GM12801 (cell line): ENCODE results near the gene GRAMD2B.

Source experiments
- CTCF ChIP-seq: IDR thresholded peaks from one replicate; pipeline ENCODE4 v1.5.1; 2011; ENCODE audit warnings: control low read depth; ENCODE audit not compliant: insufficient read length; ENCODE audit errors: extremely low read depth

Gene GRAMD2B

GRCh38 chr5:126435261-126435660 lies 12.1 kb downstream of the GRAMD2B start:
- TF ChIP-seq CTCF: no peak

GRCh38 chr5:126435714-126436113 lies 12.5 kb downstream of the GRAMD2B start:
- TF ChIP-seq CTCF: no peak

- TF ChIP-seq CTCF: no peak
These were observed 14.5 kb downstream of the GRAMD2B start for GRCh38 chr5:126437721-126438120.

- TF ChIP-seq CTCF: no peak
These were observed 15.1 kb downstream of the GRAMD2B start for GRCh38 chr5:126438267-126438666.

GRCh38 chr5:126438868-126439267 lies 15.7 kb downstream of the GRAMD2B start:
- TF ChIP-seq CTCF: no peak

GRCh38 chr5:126441230-126441629 lies 18.0 kb downstream of the GRAMD2B start:
- TF ChIP-seq CTCF: no peak

- no peak for TF ChIP-seq CTCF
These were observed 20.2 kb downstream of the GRAMD2B start for GRCh38 chr5:126443374-126443851.

GRCh38 chr5:126444137-126444536 lies 20.9 kb downstream of the GRAMD2B start:
- no peak for TF ChIP-seq CTCF
